Forelimb muscle (tissue), 1 donor: ENCODE data around the gene RNF31. TPM values are rescaled to one million over a fixed set of nuclear protein-coding genes. Genes with fewer than 3 reads are reported as not detected.

Experiments
- DNase-seq: peaks from one replicate; pipeline ENCODE4 v3.0.0-alpha.2; 2013; ENCODE audit warnings: low read depth
- polyA plus RNA-seq: library from polyadenylated mRNA; unstranded; fragments of 120-200 nt; gene quantifications from one replicate; pipeline ENCODE4 v1.2.1, GENCODE V29; 2013; ENCODE audit not compliant: insufficient read length

Gene RNF31
- polyA plus RNA-seq, 1 donor: 32.6 TPM

DNA sequence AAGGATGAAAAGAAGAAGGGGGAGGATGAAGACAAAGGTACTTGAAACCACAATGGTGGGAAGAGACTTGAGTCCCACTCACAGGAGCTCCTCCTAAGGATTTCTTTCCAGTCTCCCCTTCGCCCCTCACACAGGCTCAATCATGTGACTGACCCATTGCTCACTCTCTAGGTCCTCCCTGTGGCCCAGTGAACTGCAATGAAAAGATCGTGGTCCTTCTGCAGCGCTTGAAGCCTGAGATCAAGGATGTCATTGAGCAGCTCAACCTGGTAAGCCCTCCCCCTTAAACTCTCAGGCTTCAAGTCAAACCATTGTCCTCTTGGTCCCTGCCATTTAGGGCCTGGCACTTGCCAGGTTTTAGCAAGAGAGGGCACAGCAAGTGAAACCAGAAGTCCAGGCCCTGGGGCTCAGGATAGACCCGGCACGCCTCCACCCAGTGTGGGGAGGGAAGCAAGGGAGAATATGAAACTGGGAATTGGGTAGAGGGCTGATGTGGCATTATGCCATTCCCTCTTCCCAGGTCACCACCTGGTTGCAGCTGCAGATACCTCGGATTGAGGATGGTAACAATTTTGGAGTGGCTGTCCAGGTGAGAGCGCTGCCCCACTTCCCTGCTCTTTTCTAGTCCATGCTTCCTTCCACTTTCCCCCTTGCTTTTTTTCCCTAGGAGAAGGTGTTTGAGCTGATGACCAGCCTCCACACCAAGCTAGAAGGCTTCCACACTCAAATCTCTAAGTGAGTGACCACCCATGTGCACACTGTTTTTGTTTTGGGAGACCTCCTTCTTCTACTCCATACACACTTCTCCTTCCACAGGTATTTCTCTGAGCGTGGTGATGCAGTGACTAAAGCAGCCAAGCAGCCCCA, 9.5 kb upstream of the RNF31 start:
- no peak for DNase-seq

DNA sequence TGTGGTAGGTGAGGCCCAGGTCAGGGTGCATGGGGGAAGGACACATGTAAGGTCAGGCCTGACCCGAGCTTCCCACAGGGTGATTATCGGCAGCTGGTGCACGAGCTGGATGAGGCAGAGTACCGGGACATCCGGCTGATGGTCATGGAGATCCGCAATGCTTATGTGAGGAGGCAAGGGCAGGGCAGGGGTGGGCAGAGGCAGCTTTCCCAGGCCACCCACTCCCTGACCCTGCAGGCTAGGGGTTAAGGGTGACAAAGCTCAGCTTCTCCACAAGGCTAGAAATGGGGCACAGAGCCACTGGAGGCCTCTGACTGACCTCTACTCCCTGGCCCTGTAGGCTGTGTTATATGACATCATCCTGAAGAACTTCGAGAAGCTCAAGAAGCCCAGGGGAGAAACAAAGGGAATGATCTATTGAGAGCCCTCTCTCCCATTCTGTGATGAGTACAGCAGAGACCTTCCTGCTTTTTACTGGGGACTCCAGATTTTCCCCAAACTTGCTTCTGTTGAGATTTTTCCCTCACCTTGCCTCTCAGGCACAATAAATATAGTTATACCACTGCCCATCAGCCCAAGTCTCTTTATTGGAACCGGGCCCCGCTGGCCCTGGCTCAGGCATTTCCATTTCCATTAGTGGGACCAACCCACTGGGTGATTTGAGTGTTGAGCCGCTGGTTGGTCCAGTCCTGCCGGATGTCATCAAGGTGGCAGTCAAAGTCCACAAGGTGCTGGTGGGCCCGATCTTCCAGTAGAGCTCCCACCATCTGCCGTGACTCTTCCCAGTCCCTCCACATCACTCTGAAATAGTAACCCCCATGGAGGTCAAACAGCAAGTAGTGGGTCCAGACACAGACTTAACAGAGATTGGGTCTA, 8.7 kb upstream of the RNF31 start:
- DNase-seq: no peak

DNA sequence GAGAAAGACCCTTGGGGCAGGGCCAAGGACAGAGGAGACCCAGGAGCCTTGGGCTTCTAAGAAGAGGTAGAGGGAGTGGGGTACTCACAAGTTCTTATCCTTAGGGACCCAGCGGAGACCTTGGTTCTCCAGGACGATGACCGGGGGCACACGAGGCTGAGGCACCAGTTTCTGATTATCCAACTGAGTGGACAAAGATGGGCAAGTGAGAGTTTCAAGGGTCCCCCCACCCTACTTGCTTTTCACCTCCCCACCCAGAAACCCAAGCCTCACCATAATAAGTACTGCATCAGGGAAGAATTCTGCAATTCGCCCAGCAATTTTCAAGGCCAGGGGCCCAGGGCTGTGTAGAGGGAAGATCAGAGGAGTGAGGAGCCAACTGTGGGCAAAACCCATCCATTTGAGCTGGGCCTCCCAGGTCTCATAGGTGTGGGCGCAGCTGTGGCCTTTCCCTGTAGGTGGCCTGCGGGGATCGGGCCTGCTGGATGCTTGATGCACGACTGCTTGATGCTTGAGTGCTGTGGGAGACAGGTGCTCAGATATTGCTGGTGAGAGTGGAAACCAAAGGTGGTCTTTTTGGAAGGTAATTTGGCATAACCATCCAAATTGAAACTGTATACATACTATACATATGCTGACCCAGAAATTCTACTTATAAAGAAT, 7.9 kb upstream of the RNF31 start:
- no peak for DNase-seq

DNA sequence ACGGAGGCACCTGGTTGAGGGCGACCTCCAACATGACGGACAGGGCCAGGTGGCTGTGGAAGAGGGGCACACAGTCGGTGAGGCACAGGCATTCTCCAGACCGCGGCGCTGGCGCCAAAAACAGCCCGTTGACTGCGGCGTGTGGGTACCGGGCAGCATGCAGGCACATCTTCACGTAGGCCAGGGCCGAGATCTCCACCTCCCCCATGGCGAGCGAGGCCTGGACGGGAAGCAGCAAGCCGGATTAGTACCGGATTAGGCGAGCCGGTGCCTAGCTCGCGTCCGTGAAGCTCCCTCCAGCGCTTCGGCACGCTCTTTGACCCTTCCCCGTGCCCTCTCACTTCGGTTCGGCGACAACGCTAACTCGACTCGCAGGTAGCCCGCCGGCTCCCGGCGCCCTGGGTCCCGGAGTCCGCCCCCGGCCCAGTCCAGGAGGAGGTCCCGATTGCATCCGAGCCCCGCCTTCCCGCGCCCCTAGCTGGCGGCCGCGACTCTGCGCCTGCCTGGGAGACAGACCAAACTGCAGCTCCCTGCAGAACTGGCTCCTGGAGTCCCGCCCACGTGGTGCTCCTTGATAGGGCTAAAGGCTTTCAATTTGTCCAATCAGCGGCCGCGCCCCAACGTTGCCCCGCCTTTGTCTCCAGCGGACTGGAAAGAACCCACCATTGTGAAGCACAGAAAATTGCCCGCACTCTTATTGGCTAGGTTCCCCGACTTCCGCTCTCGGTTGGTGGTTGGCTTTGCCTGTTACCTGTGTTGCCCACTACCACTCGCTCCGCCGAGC, 6.0 kb upstream of the RNF31 start, which contains the start of gene EMC9:
EMC9 (minus strand) TSS at position 495 of the 784 bp plus-strand sequence; CDS start at position 208, 287 bp downstream.
- DNase-seq: peak; percentile 97

DNA sequence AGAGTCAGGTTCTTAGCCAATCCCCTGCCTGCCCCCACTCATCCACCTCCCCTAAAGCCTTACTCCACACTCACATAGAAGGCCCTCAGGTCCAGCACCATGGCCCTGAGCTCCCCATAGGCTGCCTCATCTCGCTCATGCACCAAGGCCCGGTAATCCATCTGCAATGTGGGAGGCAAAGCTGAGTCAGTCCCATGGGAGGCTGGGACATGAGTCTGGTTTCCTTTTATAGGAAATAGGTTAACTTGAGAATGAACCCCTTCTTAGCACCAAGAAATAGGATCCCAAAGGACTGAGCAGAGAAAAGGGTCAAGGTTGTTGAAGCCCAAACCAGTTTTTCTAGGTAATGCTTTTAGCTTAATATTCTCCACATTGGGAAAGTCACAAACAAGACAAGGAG, 3.8 kb upstream of the RNF31 start:
- no peak for DNase-seq

DNA sequence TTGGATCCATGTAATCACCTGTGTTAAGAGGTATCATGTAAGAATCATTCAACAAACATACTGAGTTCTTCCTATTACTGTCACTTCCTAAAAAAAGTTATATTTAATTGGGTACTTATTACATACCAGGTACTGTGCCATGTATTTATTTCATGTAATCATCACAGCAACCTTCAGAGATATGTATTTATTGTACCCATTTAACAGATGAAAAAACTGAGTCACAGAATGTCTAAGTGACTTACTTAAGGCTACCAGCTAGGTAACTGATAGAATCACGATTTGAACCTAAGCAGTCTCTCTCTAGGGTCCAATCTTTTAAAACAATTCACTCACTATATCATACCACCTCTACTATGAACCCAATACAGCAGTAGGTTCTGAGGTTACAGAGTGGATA, 2.8 kb upstream of the RNF31 start:
- no peak for DNase-seq

DNA sequence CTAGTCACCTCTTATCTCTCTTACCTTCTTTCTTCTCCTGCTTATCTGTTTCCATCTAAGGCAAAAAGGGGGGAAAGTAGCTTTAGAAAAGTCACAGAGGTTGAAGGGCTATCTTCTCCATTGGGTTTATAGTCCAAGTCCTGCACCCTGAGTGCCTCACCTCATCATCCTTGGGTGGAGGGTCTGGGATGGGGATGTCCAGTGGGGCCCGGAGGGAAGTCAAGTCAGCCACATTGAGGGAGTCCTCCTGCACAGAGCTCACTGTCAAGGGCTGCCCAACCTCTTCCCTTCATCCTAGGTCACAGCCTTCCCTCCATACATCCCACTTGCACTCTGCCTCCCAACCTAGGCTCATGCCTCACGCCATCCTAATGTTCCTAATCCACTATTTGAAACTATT, 2.1 kb upstream of the RNF31 start:
- no peak for DNase-seq

DNA sequence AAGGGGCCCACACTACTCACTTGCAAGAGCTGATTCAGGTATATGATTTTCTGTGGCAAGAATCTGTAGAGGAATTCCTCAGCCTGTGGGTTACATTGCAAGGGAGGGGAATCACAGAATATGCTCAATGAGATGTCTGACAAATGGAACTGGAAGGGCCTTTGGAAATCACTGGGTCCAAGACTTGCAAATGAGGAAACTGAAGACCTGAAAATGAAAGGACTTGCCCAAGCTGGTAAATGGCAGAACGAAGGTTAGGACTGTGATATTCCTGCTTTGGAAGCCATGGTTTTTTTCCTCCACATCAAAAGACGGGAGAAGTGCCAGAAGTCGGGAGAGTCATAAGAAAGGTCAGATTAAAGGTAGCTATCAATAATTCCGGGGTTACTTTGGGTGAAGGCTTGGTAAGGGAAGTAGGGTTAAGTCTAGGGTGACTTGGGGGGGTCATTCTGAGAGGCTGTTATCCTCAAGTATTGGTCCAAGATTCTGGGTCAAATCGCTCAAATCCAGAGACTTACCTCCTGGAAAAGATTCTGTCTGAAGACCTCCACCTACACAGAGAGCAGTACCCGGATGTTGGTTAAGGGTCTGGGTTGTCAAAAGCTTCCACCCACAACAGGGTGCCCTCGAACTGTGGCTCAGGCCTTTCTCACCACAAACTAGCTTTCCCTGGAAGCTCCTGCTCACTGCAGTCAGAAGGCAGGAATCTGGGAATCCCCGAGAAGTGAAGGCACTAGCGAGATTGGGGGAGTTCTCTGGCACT, 1.4 kb upstream of the RNF31 start:
- DNase-seq: no peak

DNA sequence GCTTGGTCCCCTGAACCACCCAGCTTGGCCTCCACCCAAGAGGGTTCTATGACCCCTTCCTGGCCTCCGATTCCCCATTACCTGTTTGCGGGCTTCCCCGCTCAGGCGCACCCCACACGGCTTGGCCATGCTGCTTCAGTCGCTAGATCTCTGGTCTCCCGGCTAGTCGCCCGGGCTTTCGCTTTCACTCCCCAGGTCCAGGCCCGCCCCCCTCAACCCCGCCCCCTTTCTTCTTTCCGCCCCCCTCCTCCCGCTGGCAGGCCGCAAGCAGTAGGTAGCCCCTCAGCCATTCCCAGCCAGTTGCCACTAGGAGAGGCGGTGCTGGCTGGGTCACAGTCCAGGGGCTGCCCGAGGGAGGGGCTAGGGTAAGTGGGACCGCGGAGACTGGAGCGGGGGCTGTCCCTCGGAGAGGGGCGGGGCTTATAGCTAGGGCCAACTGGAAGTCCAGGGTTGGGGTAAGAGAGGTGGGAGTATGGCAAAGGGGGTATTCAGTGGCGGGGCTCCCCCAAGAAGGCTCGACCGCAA, 783 bp upstream of the RNF31 start, which contains the start of gene PSME2:
PSME2 (minus strand) TSS at position 158 of the 525 bp plus-strand sequence; CDS start at position 129, 29 bp downstream.
- peak; percentile 74 for DNase-seq

DNA sequence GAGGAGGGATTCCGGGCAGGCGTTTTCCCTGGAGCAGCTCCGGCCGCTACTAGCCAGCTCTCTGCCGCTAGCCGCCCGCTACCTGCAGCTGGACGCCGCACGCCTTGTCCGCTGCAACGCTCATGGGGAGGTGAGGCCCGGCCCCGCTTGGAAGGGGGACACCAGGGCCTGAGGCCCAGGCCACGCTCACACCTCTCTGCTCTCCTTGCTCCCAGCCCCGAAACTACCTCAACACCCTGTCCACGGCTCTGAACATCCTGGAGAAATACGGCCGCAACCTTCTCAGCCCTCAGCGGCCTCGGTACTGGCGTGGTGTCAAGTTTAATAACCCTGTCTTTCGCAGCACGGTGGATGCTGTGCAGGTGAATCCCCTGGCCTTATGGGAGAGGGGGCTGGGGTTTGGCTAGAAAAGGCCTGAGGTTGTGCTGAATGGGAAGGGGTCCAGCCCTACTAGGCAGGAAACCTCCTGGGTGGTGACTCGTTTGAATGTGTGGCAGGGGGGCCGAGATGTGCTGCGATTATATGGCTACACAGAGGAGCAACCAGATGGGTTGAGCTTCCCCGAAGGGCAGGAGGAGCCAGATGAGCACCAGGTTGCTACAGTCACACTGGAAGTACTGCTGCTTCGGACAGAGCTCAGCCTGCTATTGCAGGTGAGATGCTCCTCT, 597 bp downstream of the RNF31 start:
- DNase-seq: no peak

DNA sequence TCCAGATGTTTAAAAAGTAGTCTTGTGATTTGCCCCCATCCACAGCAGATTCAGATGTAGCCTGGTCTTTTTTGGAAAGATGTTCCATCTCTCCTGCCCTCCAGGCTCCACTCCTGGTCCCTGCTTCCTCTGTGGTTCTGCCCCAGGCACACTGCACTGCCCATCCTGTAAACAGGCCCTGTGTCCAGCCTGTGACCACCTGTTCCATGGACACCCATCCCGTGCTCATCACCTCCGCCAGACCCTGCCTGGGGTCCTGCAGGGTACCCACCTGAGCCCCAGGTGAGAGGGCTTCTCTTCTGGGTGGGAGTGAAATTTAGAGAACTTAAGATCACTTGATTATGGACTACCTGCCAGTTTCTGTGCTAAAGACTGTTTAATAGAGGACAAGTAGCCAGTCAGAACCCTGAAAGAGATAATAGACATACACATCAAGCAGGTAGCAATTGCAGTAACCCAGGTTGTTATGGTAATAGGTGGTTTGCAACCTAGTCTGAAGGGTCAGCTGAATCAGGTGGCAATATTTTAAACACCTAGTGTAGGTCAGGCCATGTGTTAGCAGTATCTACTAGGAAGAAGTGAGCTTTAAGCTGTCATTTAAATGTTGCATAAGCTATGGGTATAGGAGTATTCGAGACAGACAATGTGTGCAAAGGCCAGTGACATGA, 2.1 kb downstream of the RNF31 start:
- no peak for DNase-seq

DNA sequence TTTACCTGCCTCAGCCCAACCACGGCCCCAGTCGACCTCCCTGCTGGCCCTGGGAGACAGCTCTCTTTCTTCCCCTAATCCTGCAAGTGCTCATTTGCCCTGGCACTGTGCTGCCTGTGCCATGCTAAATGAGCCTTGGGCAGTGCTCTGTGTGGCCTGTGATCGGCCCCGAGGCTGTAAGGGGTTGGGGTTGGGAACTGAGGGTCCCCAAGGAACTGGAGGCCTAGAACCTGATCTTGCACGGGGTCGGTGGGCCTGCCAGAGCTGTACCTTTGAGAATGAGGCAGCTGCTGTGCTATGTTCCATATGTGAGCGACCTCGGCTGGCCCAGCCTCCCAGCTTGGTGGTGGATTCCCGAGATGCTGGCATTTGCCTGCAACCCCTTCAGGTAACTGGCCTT, 2.8 kb downstream of the RNF31 start:
- no peak for DNase-seq

DNA sequence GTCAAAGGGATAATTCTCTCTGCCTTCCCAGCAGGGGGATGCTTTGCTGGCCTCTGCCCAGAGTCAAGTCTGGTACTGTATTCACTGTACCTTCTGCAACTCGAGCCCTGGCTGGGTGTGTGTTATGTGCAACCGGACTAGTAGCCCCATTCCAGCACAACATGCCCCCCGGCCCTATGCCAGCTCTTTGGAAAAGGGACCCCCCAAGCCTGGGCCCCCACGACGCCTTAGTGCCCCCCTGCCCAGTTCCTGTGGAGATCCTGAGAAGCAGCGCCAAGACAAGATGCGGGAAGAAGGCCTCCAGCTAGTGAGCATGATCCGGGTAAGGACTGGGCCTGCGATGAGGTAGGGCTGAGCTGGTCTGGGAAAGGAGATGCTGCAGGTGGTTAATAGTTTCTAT, 3.3 kb downstream of the RNF31 start:
- DNase-seq: no peak

DNA sequence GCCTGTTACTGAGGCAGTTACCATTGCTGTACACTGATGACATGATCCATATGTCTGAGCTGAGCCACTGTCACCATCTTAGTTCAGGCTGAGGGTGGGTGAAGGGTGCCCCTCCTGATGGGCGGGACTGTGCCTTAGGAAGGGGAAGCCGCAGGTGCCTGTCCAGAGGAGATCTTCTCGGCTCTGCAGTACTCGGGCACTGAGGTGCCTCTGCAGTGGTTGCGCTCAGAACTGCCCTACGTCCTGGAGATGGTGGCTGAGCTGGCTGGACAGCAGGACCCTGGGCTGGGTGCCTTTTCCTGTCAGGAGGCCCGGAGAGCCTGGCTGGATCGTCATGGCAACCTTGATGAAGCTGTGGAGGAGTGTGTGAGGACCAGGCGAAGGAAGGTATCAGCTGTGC, 3.7 kb downstream of the RNF31 start:
- no peak for DNase-seq

DNA sequence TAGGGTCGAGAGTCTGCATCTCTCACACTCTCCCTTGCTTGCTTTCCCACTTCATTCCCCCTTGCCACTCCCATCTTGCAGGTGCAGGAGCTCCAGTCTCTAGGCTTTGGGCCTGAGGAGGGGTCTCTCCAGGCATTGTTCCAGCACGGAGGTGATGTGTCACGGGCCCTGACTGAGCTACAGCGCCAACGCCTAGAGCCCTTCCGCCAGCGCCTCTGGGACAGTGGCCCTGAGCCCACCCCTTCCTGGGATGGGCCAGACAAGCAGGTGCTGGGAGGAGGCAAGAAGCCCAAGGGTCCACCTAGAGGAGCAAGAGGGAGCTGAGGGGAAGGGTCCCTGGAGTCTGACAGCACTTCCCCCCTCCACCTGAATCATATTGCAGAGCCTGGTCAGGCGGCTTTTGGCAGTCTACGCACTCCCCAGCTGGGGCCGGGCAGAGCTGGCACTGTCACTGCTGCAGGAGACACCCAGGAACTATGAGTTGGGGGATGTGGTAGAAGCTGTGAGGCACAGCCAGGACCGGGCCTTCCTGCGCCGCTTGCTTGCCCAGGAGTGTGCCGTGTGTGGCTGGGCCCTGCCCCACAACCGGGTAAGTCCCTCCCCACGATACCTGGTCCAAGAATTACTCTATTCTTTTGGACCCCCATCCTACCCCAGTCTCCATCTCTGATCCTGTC, 4.2 kb downstream of the RNF31 start:
- no peak for DNase-seq

DNA sequence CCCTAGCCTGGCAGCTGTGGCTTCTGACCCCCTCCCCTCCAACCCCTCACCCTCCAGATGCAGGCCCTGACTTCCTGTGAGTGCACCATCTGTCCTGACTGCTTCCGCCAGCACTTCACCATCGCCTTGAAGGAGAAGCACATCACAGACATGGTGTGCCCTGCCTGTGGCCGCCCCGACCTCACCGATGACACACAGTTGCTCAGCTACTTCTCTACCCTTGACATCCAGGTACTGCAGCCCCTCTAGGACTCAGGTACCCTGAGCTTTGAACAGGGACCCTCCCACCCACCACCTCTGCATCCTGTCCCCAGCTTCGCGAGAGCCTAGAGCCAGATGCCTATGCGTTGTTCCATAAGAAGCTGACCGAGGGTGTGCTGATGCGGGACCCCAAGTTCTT, 7.8 kb downstream of the RNF31 start:
- DNase-seq: no peak

DNA sequence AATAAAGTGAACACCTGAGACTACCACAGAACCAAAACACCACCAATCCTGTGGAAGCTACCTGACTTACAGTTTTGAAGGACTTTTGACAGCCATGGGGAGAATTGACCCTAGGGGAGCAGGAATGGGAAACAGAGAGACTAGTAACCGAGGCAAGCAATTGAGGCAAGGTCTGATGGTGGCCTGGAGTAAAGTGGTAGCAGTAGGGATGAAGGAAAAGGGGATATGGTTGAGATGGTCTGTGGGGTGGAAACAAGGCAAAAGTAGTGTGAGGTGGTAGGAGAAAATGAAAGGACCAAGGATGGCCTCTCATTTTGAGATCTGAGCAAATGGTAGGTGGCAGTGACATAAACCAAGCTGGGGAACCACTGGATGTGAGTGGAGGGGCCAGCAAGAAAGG, 9.5 kb downstream of the RNF31 start:
- DNase-seq: no peak

DNA sequence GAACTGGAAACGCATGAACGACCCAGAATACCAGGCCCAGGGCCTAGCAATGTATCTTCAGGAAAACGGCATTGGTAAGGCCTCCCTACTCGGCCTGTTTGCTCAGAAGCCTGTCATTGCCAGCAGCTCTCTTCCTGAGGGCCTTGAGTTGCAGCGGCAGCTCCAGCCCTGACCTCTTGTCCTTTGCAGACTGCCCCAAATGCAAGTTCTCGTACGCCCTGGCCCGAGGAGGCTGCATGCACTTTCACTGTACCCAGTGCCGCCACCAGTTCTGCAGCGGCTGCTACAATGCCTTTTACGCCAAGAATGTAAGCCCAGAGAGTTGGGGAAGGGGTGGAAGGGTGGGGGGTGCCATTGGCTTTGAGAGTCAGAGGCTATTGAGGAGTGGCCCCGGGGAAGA, 10.0 kb downstream of the RNF31 start:
- DNase-seq: no peak
